ENCODE results near the gene NRDC.

Gene NRDC

GRCh38 chr1:51818487-51818886 lies 60.0 kb downstream of the NRDC start:
- Histone ChIP-seq H3K4me3 (replicated peaks; ENCODE audit: low read depth, low read length) (no peak overlapping the region), H3K27me3 (replicated peaks; ENCODE audit: control insufficient read depth, insufficient read depth, low read length) (no peaks in the 10 kb centered on the region), H3K36me3 (ENCODE audit: control insufficient read depth, insufficient read depth, low read length) (peaks cover 4% of the 10 kb centered on the region)
- no peak for DNase-seq (ENCODE audit: extremely low read depth, insufficient read length)
- no peak for TF ChIP-seq CTCF (IDR thresholded peaks at IDR 0.05; ENCODE audit: insufficient read depth, low read length, poor library complexity, severe bottlenecking)

- Histone ChIP-seq H3K36me3 (ENCODE audit: control insufficient read depth, insufficient read depth, low read length) (peaks cover 4% of the 10 kb centered on the region), H3K27me3 (replicated peaks; ENCODE audit: control insufficient read depth, insufficient read depth, low read length) (no peaks in the 10 kb centered on the region), H3K4me3 (replicated peaks; ENCODE audit: low read depth, low read length) (no peak overlapping the region)
- DNase-seq (ENCODE audit: extremely low read depth, insufficient read length): no peak
- TF ChIP-seq CTCF (IDR thresholded peaks at IDR 0.05; ENCODE audit: insufficient read depth, low read length, poor library complexity, severe bottlenecking): no peak
These were observed 64.0 kb downstream of the NRDC start for GRCh38 chr1:51814513-51814912.

- Histone ChIP-seq H3K36me3 (ENCODE audit: control insufficient read depth, insufficient read depth, low read length) (peaks cover 9% of the 10 kb centered on the region), H3K4me3 (replicated peaks; ENCODE audit: low read depth, low read length) (no peak overlapping the region), H3K27me3 (replicated peaks; ENCODE audit: control insufficient read depth, insufficient read depth, low read length) (no peaks in the 10 kb centered on the region)
- no peak for TF ChIP-seq CTCF (IDR thresholded peaks at IDR 0.05; ENCODE audit: insufficient read depth, low read length, poor library complexity, severe bottlenecking)
- DNase-seq (ENCODE audit: extremely low read depth, insufficient read length): no peak
These were observed 79.2 kb downstream of the NRDC start for GRCh38 chr1:51799372-51799771.

- peaks cover 24% of the 10 kb centered on the region for H3K36me3 ChIP-seq (ENCODE audit: control insufficient read depth, insufficient read depth, low read length)
- no peak for TF ChIP-seq CTCF (IDR thresholded peaks at IDR 0.05; ENCODE audit: insufficient read depth, low read length, poor library complexity, severe bottlenecking)
- H3K27me3 ChIP-seq (replicated peaks; ENCODE audit: control insufficient read depth, insufficient read depth, low read length): no peaks in the 10 kb centered on the region
- no peak for DNase-seq (ENCODE audit: extremely low read depth, insufficient read length)
- no peak overlapping the region for H3K4me3 ChIP-seq (replicated peaks; ENCODE audit: low read depth, low read length)
These were observed 83.7 kb downstream of the NRDC start for GRCh38 chr1:51794868-51795267.

GRCh38 chr1:51794260-51794659 lies 84.3 kb downstream of the NRDC start:
- Histone ChIP-seq H3K4me3 (replicated peaks; ENCODE audit: low read depth, low read length) (no peak overlapping the region), H3K27me3 (replicated peaks; ENCODE audit: control insufficient read depth, insufficient read depth, low read length) (no peaks in the 10 kb centered on the region), H3K36me3 (ENCODE audit: control insufficient read depth, insufficient read depth, low read length) (peaks cover 28% of the 10 kb centered on the region)
- no peak for DNase-seq (ENCODE audit: extremely low read depth, insufficient read length)
- no peak for TF ChIP-seq CTCF (IDR thresholded peaks at IDR 0.05; ENCODE audit: insufficient read depth, low read length, poor library complexity, severe bottlenecking)

GRCh38 chr1:51792864-51793263 lies 85.7 kb downstream of the NRDC start:
- no peak overlapping the region for H3K4me3 ChIP-seq (replicated peaks; ENCODE audit: low read depth, low read length)
- TF ChIP-seq CTCF (IDR thresholded peaks at IDR 0.05; ENCODE audit: insufficient read depth, low read length, poor library complexity, severe bottlenecking): no peak
- DNase-seq (ENCODE audit: extremely low read depth, insufficient read length): no peak
- H3K36me3 ChIP-seq (ENCODE audit: control insufficient read depth, insufficient read depth, low read length): peaks cover 28% of the 10 kb centered on the region
- no peaks in the 10 kb centered on the region for H3K27me3 ChIP-seq (replicated peaks; ENCODE audit: control insufficient read depth, insufficient read depth, low read length)

Measured in GM06990 (cell line).